RWPE2 (cell line): ENCODE measurements around the gene TOP3B.
A peak's percentile ranks its signal among the peaks of the same experiment; 100 is the strongest.

ENCODE experiments used
- ATAC-seq: fragments of 200-7000 bp; cut with Tn5 transposase; 3 replicates; pipeline ENCODE4 v1.9.1; 2021; ENCODE audit warnings: low read depth
- DNase-seq: peaks from one replicate; pipeline ENCODE4 v3.0.0-alpha.2; 2020; ENCODE audit warnings: low spot score
- H3K27ac ChIP-seq: fragments of 450-650 bp; 2 replicates; pipeline ENCODE4 v1.5.1; 2017; ENCODE audit warnings: mild to moderate bottlenecking; ENCODE audit not compliant: poor library complexity, severe bottlenecking
- H3K27me3 ChIP-seq: fragments of 250-450 bp; sonication (Bioruptor Pico); 2 replicates; pipeline ENCODE4 v1.5.1; 2021; ENCODE audit warnings: mild to moderate bottlenecking, moderate library complexity; ENCODE audit not compliant: insufficient read depth, poor library complexity, severe bottlenecking
- H3K36me3 ChIP-seq: fragments of 250-450 bp; sonication (Bioruptor Pico); 2 replicates; pipeline ENCODE4 v1.5.1; 2020; ENCODE audit warnings: low read depth, mild to moderate bottlenecking, moderate library complexity
- H3K4me1 ChIP-seq: fragments of 250-450 bp; sonication (Bioruptor Pico); 2 replicates; pipeline ENCODE4 v1.5.1; 2021; ENCODE audit warnings: mild to moderate bottlenecking, moderate library complexity; ENCODE audit not compliant: insufficient read depth, poor library complexity, severe bottlenecking
- H3K4me3 ChIP-seq: fragments of 250-450 bp; sonication (Bioruptor Pico); 2 replicates; pipeline ENCODE4 v1.5.1; 2021; ENCODE audit warnings: mild to moderate bottlenecking, moderate library complexity; ENCODE audit not compliant: severe bottlenecking
- H3K9me3 ChIP-seq: fragments of 250-450 bp; sonication (Bioruptor Pico); 2 replicates; pipeline ENCODE4 v1.5.1; 2021; ENCODE audit warnings: mild to moderate bottlenecking, moderate library complexity; ENCODE audit not compliant: severe bottlenecking
- TF ChIP-seq, protein P1 (sequence below): fragments of 450-650 bp; IDR thresholded peaks from one replicate; pipeline ENCODE4 v1.5.1; 2017; ENCODE audit warnings: mild to moderate bottlenecking, moderate library complexity; ENCODE audit not compliant: poor library complexity, severe bottlenecking

Gene TOP3B

DNA sequence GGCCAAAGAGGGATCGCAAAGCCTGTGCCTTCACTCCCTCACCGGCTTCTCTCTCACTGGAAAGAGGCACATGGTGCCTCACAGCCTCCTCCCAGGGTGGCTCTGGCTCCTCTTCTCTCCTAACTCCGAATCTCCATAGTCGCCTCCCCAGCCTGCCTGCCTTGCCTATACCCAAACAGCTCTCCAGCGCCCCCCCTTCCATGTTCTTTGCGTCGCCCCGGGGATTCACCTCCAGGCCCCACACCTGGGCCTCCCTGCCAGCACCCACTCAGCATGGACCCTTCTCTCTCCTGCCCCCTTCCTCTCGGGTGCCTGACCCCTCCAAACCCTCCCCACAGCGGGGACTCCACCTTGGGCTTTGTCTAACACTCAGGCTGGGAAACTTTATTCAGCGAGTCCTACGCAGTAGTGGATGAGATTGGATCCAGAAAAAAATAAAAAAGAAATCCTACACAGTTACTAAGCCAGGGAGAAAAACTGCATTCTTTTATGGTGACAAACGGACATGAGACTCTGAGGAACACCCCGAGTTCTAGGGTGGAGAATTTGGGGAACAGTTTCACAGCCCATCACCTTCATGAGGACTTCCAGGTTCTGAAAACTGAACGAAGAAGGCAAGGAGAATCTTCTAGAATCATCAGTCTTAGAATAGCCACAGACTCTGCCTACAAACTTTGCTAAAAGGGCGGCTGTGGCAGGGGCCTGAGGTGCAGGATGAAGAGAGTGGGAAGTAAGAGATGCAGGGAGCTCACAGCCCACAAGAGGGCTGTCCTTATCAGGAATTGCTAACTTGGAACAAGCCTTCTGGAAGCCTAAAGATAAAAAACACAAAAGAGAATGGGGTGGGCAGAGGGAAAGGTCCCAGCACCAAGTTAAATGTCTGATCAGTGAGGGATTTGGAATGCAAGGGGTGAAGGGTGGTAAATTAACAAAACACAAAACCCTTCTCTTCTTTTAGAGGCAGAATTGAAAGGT lies 35.3 kb downstream of the TOP3B start:
- ATAC-seq (peak; percentile 53), DNase-seq (no peak)
- peaks cover 22% of the 10 kb centered on the region for H3K36me3 ChIP-seq
- no peaks in the 10 kb centered on the region for H3K27me3 ChIP-seq
- H3K9me3 ChIP-seq = peaks cover 6% of the 10 kb centered on the region
- H3K4me1 ChIP-seq = peaks cover 22% of the 10 kb centered on the region
- TF ChIP-seq, protein P1, sequence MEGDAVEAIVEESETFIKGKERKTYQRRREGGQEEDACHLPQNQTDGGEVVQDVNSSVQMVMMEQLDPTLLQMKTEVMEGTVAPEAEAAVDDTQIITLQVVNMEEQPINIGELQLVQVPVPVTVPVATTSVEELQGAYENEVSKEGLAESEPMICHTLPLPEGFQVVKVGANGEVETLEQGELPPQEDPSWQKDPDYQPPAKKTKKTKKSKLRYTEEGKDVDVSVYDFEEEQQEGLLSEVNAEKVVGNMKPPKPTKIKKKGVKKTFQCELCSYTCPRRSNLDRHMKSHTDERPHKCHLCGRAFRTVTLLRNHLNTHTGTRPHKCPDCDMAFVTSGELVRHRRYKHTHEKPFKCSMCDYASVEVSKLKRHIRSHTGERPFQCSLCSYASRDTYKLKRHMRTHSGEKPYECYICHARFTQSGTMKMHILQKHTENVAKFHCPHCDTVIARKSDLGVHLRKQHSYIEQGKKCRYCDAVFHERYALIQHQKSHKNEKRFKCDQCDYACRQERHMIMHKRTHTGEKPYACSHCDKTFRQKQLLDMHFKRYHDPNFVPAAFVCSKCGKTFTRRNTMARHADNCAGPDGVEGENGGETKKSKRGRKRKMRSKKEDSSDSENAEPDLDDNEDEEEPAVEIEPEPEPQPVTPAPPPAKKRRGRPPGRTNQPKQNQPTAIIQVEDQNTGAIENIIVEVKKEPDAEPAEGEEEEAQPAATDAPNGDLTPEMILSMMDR = peak; percentile 58
- peak overlapping the region; percentile 16 for H3K27ac ChIP-seq
- no peak overlapping the region for H3K4me3 ChIP-seq

DNA sequence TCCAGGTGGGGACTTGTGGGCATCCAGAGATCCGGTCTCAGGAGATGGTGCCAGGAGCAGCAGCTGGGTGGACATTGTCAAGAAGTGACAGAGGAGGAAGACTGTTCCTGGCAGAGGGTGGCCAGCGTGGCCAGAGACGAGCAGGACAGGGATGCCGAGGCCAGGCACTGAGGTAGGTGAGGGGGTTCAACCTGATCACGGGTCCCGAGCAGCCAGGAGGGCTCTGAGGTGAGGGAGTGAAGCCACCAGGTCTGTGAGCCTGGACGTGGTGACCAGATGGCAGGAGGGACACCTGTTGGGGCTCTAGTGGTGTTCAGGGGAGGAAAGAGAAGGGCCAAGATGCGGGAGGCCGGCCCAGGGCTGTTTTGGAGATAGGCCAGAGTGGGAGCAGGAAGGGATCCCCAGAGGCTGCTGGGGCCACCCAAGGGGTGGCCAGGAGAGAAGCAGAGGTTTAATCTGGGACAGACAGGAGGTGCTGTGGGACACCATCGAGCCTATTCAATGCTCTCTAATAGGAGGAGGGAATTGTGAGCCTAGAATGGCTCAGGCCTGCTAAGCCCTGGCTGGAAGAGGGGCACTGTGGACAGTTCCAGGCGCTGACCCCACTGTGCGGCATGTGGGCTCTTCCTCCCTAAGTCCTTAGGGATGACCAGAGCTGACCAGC lies 36.2 kb downstream of the TOP3B start:
- H3K36me3 ChIP-seq = peaks cover 22% of the 10 kb centered on the region
- peaks cover 24% of the 10 kb centered on the region for H3K4me1 ChIP-seq
- TF ChIP-seq, protein P1 = no peak
- H3K27me3 ChIP-seq = no peaks in the 10 kb centered on the region
- no peak overlapping the region for H3K4me3 ChIP-seq
- H3K9me3 ChIP-seq = peaks cover 6% of the 10 kb centered on the region
- no peak overlapping the region for H3K27ac ChIP-seq
- DNase-seq (no peak), ATAC-seq (no peak)

DNA sequence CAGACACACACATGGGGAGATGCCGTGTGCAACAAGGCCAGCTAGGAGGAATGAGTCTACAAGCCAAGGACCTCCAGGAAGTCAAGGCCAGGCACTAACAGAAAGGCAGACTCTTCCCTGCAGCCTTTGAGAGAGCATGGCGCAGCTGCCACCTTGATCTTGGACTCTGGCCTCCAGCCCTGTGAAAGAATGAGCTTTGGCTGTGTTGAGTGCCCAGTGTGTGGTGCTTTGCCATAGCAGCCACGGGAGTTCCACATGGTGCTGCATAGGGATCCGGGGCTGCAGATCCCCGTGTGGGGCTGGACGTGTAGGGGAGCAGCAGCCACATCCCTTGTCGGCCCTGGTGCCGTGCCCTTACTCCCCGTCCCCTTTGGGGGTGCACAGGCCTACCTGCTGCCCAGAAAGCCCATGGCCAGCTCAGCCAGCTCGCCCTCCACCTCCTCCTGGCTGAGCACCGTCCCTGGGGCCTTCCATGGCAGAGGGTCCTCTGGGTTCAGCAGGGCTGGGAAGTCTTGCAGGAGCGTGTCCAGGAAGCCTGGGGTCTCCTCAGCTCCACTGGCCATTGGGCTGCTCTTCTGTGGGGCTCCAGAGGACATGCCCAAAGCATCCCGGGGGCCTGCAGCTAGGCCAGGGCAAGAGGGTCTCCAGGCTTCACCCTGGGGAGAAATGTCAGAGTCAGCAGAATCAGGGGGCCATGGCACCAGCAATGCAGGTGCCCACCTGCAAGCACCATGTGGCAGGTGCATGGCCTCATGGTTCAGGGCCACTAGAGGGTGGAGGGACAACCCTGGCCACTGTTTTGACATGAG lies 36.9 kb downstream of the TOP3B start:
- Histone ChIP-seq H3K27me3 (no peaks in the 10 kb centered on the region), H3K4me1 (peaks cover 24% of the 10 kb centered on the region), H3K4me3 (no peak overlapping the region), H3K36me3 (peaks cover 18% of the 10 kb centered on the region), H3K27ac (no peak overlapping the region), H3K9me3 (peaks cover 6% of the 10 kb centered on the region)
- DNase-seq = no peak
- TF ChIP-seq, protein P1 = no peak
- no peak for ATAC-seq

DNA sequence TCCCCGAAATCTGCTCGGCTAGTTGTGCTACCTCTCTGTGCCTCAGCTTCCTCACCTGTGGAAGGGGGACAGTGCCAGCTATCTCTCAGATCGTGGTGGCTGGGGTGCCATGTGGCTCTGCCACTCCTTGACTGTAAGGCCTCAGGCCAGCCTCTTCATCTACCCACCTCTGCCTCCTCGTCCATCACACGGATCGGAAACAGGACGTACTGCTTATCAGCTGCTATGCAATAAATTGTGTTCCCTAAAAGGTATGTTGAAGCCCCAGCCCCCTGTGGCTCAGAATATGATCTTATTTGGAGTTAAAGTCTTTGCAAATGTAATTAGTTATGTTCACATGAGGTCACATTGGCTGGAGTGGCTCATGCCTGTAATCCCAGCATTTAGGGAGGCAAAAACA lies 37.7 kb downstream of the TOP3B start:
- DNase-seq (no peak), ATAC-seq (no peak)
- no peak overlapping the region for H3K27ac ChIP-seq
- no peak overlapping the region for H3K4me3 ChIP-seq
- peaks cover 18% of the 10 kb centered on the region for H3K36me3 ChIP-seq
- no peaks in the 10 kb centered on the region for H3K27me3 ChIP-seq
- TF ChIP-seq, protein P1 = no peak
- peaks cover 24% of the 10 kb centered on the region for H3K4me1 ChIP-seq
- peaks cover 6% of the 10 kb centered on the region for H3K9me3 ChIP-seq
